Central memory CD8-positive, alpha-beta T cell (primary cell): ENCODE measurements around the gene CALCR.

Experiments
- ATAC-seq: fragments of 150-1000 bp; cut with Tn5 transposase; replicated peaks from 2 replicates; pipeline ENCODE4 v1.10.0; 2022; ENCODE audit warnings: mild to moderate bottlenecking, moderate FRiP score, moderate number of reproducible peaks; ENCODE audit not compliant: poor library complexity, severe bottlenecking; ENCODE audit errors: extremely low read depth
- DNase-seq, 2 donors: peaks; one replicate each; pipeline ENCODE4 v3.0.0; 2021; ENCODE audit warnings: low spot score in 2 of 2
- H3K27ac Mint-ChIP-seq: one replicate; pipeline ENCODE4 v1.8.0; 2022; ENCODE audit warnings: low read depth, mild to moderate bottlenecking, moderate library complexity, mixed read lengths
- H3K27me3 Mint-ChIP-seq: one replicate; pipeline ENCODE4 v1.8.0; 2022; ENCODE audit warnings: mixed read lengths
- H3K36me3 Mint-ChIP-seq: one replicate; pipeline ENCODE4 v1.8.0; 2022; ENCODE audit warnings: mild to moderate bottlenecking, moderate library complexity, mixed read lengths; ENCODE audit not compliant: insufficient read depth
- H3K4me1 Mint-ChIP-seq: one replicate; pipeline ENCODE4 v1.8.0; 2022; ENCODE audit warnings: mixed read lengths
- H3K4me3 Mint-ChIP-seq: one replicate; pipeline ENCODE4 v1.8.0; 2022; ENCODE audit warnings: mild to moderate bottlenecking, moderate library complexity, mixed read lengths
- H3K9me3 Mint-ChIP-seq: one replicate; pipeline ENCODE4 v1.8.0; 2022; ENCODE audit warnings: mixed read lengths

The CALCR gene

GRCh38 chr7:93471456-93471855 is 103.1 kb downstream of the CALCR start:
- Mint-ChIP-seq H3K4me3 (no peak overlapping the region), H3K4me1 (no peaks in the 10 kb centered on the region), H3K36me3 (no peaks in the 10 kb centered on the region), H3K27me3 (peaks cover 13% of the 10 kb centered on the region), H3K9me3 (peaks cover 5% of the 10 kb centered on the region), H3K27ac (no peak overlapping the region)
- DNase-seq (no peak), ATAC-seq (no peak)

- Mint-ChIP-seq H3K36me3 (no peaks in the 10 kb centered on the region), H3K4me1 (no peaks in the 10 kb centered on the region), H3K9me3 (no peaks in the 10 kb centered on the region), H3K27ac (no peak overlapping the region), H3K27me3 (peaks cover 8% of the 10 kb centered on the region), H3K4me3 (no peak overlapping the region)
- no peak for DNase-seq
- ATAC-seq: no peak
Measured at GRCh38 chr7:93463764-93464163, 110.8 kb downstream of the CALCR start.

GRCh38 chr7:93461350-93461749 is 113.2 kb downstream of the CALCR start:
- H3K4me3 Mint-ChIP-seq: no peak overlapping the region
- DNase-seq (no peak), ATAC-seq (no peak)
- H3K9me3 Mint-ChIP-seq: no peaks in the 10 kb centered on the region
- H3K27ac Mint-ChIP-seq: no peak overlapping the region
- peaks cover 8% of the 10 kb centered on the region for H3K27me3 Mint-ChIP-seq
- H3K4me1 Mint-ChIP-seq: no peaks in the 10 kb centered on the region
- no peaks in the 10 kb centered on the region for H3K36me3 Mint-ChIP-seq

GRCh38 chr7:93453262-93453661 is 121.3 kb downstream of the CALCR start:
- H3K27ac Mint-ChIP-seq: no peak overlapping the region
- H3K27me3 Mint-ChIP-seq: peaks cover 12% of the 10 kb centered on the region
- H3K4me1 Mint-ChIP-seq: no peaks in the 10 kb centered on the region
- no peak overlapping the region for H3K4me3 Mint-ChIP-seq
- ATAC-seq (no peak), DNase-seq (no peak)
- H3K36me3 Mint-ChIP-seq: peaks cover 2% of the 10 kb centered on the region
- no peaks in the 10 kb centered on the region for H3K9me3 Mint-ChIP-seq

GRCh38 chr7:93448176-93448575 is 126.3 kb downstream of the CALCR start:
- H3K4me1 Mint-ChIP-seq: no peaks in the 10 kb centered on the region
- ATAC-seq: no peak
- H3K27ac Mint-ChIP-seq: no peak overlapping the region
- H3K9me3 Mint-ChIP-seq: no peaks in the 10 kb centered on the region
- H3K27me3 Mint-ChIP-seq: peaks cover 9% of the 10 kb centered on the region
- H3K36me3 Mint-ChIP-seq: peaks cover 2% of the 10 kb centered on the region
- H3K4me3 Mint-ChIP-seq: no peak overlapping the region
- DNase-seq: no peak

- Mint-ChIP-seq H3K4me1 (no peaks in the 10 kb centered on the region), H3K4me3 (no peak overlapping the region), H3K9me3 (no peaks in the 10 kb centered on the region), H3K27me3 (peaks cover 2% of the 10 kb centered on the region), H3K36me3 (no peaks in the 10 kb centered on the region), H3K27ac (no peak overlapping the region)
- ATAC-seq: no peak
- no peak for DNase-seq
Measured at GRCh38 chr7:93447509-93447908, 127.0 kb downstream of the CALCR start.

- peak; percentile 32 for ATAC-seq
- no peak overlapping the region for H3K4me3 Mint-ChIP-seq
- H3K4me1 Mint-ChIP-seq: no peaks in the 10 kb centered on the region
Measured at GRCh38 chr7:93442478-93443224, 131.9 kb downstream of the CALCR start.

GRCh38 chr7:93435791-93436190 is 138.7 kb downstream of the CALCR start:
- no peaks in the 10 kb centered on the region for H3K9me3 Mint-ChIP-seq
- H3K4me1 Mint-ChIP-seq: peaks cover 5% of the 10 kb centered on the region
- no peak for DNase-seq
- ATAC-seq: no peak
- H3K27me3 Mint-ChIP-seq: no peaks in the 10 kb centered on the region
- no peak overlapping the region for H3K27ac Mint-ChIP-seq
- H3K36me3 Mint-ChIP-seq: no peaks in the 10 kb centered on the region
- no peak overlapping the region for H3K4me3 Mint-ChIP-seq

More at GRCh38 chr7:93442478-93443224, 131.9 kb downstream of the CALCR start:
- Mint-ChIP-seq H3K27me3 (no peaks in the 10 kb centered on the region), H3K27ac (no peak overlapping the region), H3K36me3 (no peaks in the 10 kb centered on the region), H3K9me3 (no peaks in the 10 kb centered on the region)
- DNase-seq: no peak

- Mint-ChIP-seq H3K9me3 (no peaks in the 10 kb centered on the region), H3K27ac (no peak overlapping the region), H3K4me1 (peaks cover 8% of the 10 kb centered on the region), H3K36me3 (no peaks in the 10 kb centered on the region), H3K27me3 (no peaks in the 10 kb centered on the region), H3K4me3 (no peak overlapping the region)
- no peak for ATAC-seq
- DNase-seq: no peak
Measured at GRCh38 chr7:93432130-93432529, 142.4 kb downstream of the CALCR start.

- Mint-ChIP-seq H3K27me3 (no peaks in the 10 kb centered on the region), H3K4me3 (no peak overlapping the region), H3K36me3 (no peaks in the 10 kb centered on the region), H3K9me3 (no peaks in the 10 kb centered on the region), H3K27ac (no peak overlapping the region), H3K4me1 (peaks cover 8% of the 10 kb centered on the region)
- ATAC-seq (no peak), DNase-seq (no peak)
Measured at GRCh38 chr7:93430917-93431588, 143.5 kb downstream of the CALCR start.

- Mint-ChIP-seq H3K36me3 (no peaks in the 10 kb centered on the region), H3K27me3 (no peaks in the 10 kb centered on the region), H3K4me1 (peaks cover 8% of the 10 kb centered on the region), H3K27ac (no peak overlapping the region), H3K9me3 (no peaks in the 10 kb centered on the region), H3K4me3 (no peak overlapping the region)
- no peak for DNase-seq
- no peak for ATAC-seq
Measured at GRCh38 chr7:93429563-93429962, 145.0 kb downstream of the CALCR start.

- H3K4me3 Mint-ChIP-seq: no peak overlapping the region
- ATAC-seq (no peak), DNase-seq (no peak)
- H3K4me1 Mint-ChIP-seq: peaks cover 8% of the 10 kb centered on the region
- no peaks in the 10 kb centered on the region for H3K9me3 Mint-ChIP-seq
- peaks cover 21% of the 10 kb centered on the region for H3K27me3 Mint-ChIP-seq
- H3K36me3 Mint-ChIP-seq: no peaks in the 10 kb centered on the region
- no peak overlapping the region for H3K27ac Mint-ChIP-seq
Measured at GRCh38 chr7:93427107-93427506, 147.4 kb downstream of the CALCR start.

GRCh38 chr7:93426155-93426696 is 148.3 kb downstream of the CALCR start:
- ATAC-seq (no peak), DNase-seq (no peak)
- Mint-ChIP-seq H3K27ac (no peak overlapping the region), H3K9me3 (no peaks in the 10 kb centered on the region), H3K4me1 (peaks cover 7% of the 10 kb centered on the region), H3K27me3 (peaks cover 29% of the 10 kb centered on the region), H3K4me3 (no peak overlapping the region), H3K36me3 (no peaks in the 10 kb centered on the region)
